Liver (tissue), 9 donors: ENCODE results near the gene ACOT7. TPM values are rescaled to one million over a fixed set of nuclear protein-coding genes. Genes with fewer than 3 reads are reported as not detected.
"Not testable (repeated sequence)": the region's sequence is repeated elsewhere in the genome, so short reads cannot be mapped to it uniquely, and the experiment has no call there.

Experiments used
- DNase-seq: peaks from one replicate; pipeline ENCODE4 v3.0.0-alpha.2; 2017; ENCODE audit warnings: low spot score
- H3K27ac ChIP-seq, 2 donors: one replicate each; pipeline ENCODE4 v1.7.0; 2013; ENCODE audit warnings: inconsistent platforms in 2 of 2, low read length in 2 of 2, control low read depth in 1 of 2, low read depth in 1 of 2, mild to moderate bottlenecking in 1 of 2
- H3K27me3 ChIP-seq, 4 donors: one replicate each; pipeline versions ENCODE4 v1.6.1 to v1.7.0; 2013; ENCODE audit warnings: low read length in 3 of 4, inconsistent platforms in 1 of 4, mild to moderate bottlenecking in 1 of 4, moderate library complexity in 1 of 4; ENCODE audit not compliant: control insufficient read depth in 4 of 4, insufficient read depth in 4 of 4
- H3K36me3 ChIP-seq, 4 donors: one replicate each; pipeline versions ENCODE4 v1.6.1 to v1.7.0; 2013; ENCODE audit warnings: low read length in 3 of 4, mild to moderate bottlenecking in 3 of 4, low read depth in 1 of 4, moderate library complexity in 1 of 4; ENCODE audit not compliant: control insufficient read depth in 4 of 4, insufficient read depth in 3 of 4
- H3K4me1 ChIP-seq, 4 donors: one replicate each; pipeline versions ENCODE4 v1.6.1 to v1.7.0; 2013; ENCODE audit warnings: low read length in 3 of 4, mild to moderate bottlenecking in 3 of 4, moderate library complexity in 1 of 4; ENCODE audit not compliant: control insufficient read depth in 4 of 4, insufficient read depth in 4 of 4
- H3K4me3 ChIP-seq, 3 donors: one replicate each; pipeline versions ENCODE4 v1.6.1 to v1.7.0; 2013; ENCODE audit warnings: low read length in 3 of 3, control low read depth in 1 of 3, low read depth in 1 of 3, mild to moderate bottlenecking in 1 of 3
- H3K9ac ChIP-seq, 2 donors: one replicate each; pipeline ENCODE4 v1.7.0; 2013; ENCODE audit warnings: low read length in 2 of 2, mild to moderate bottlenecking in 2 of 2, moderate library complexity in 2 of 2, control low read depth in 1 of 2, low read depth in 1 of 2
- H3K9me3 ChIP-seq, 4 donors: one replicate each; pipeline versions ENCODE4 v1.6.1 to v1.7.0; 2013; ENCODE audit warnings: low read length in 3 of 4; ENCODE audit not compliant: control insufficient read depth in 4 of 4
- EGR1 ChIP-seq, 2 donors: IDR thresholded peaks; 2 replicates each; pipeline ENCODE4 v1.6.1; 2016 to 2018; ENCODE audit warnings: antibody characterized with exemption in 2 of 2, low read depth in 2 of 2
- FOXA1 ChIP-seq: IDR thresholded peaks from 2 replicates; pipeline ENCODE4 v1.6.1; 2016; ENCODE audit warnings: antibody characterized with exemption
- GABPA ChIP-seq, 2 donors: IDR thresholded peaks in 1 of 2; conservative IDR thresholded peaks in 1 of 2; 2 replicates each; pipeline ENCODE4 v1.6.1; 2016; ENCODE audit warnings: antibody characterized with exemption in 2 of 2, mild to moderate bottlenecking in 1 of 2, moderate library complexity in 1 of 2
- HNF4G ChIP-seq: IDR thresholded peaks from 2 replicates; pipeline ENCODE4 v1.6.1; 2016; ENCODE audit warnings: antibody characterized with exemption
- RAD21 ChIP-seq, 2 donors: IDR thresholded peaks; 2 replicates each; pipeline ENCODE4 v1.6.1; 2016; ENCODE audit warnings: antibody characterized with exemption in 2 of 2, mild to moderate bottlenecking in 2 of 2
- RXRA ChIP-seq, 2 donors: IDR thresholded peaks; 2 replicates each; pipeline ENCODE4 v1.6.1; 2017 to 2018; ENCODE audit warnings: antibody characterized with exemption in 2 of 2, mild to moderate bottlenecking in 1 of 2
- SP1 ChIP-seq: IDR thresholded peaks from 2 replicates; pipeline ENCODE4 v1.6.1; 2018; ENCODE audit warnings: antibody characterized with exemption, mild to moderate bottlenecking
- WGBS: extraction: QIAGEN DNeasy Blood & Tissue Kit; methylation state at CpG from one replicate; pipeline ENCODE4 v1.1.7; 2013; 5-methylcytosine and 5-hydroxymethylcytosine counted together
- polyA plus RNA-seq, 2 donors: library from polyadenylated mRNA; stranded (reverse) in 1 of 2; unstranded in 1 of 2; fragments of 200-250 nt in 1 of 2; fragments of >200 nt in 1 of 2; fragmentation: Nextera tagmentation in 1 of 2; extraction: Ambion mirVana in 1 of 2; gene quantifications; one replicate each; pipeline versions ENCODE4 v1.2.1 to v1.2.3, GENCODE V29; 2013 to 2015
- total RNA-seq, 2 donors: library from RNA; depleted of rRNA; stranded (reverse); fragments of >200 nt; gene quantifications; one replicate each; pipeline ENCODE4 v1.2.3, GENCODE V29; 2014
- TF ChIP-seq, protein P1 (sequence below): IDR thresholded peaks from 2 replicates; pipeline ENCODE4 v1.6.1; 2016; ENCODE audit warnings: antibody characterized with exemption
- TF ChIP-seq, protein P2 (sequence below): fragments of 150-350 bp; IDR thresholded peaks from 2 replicates; pipeline ENCODE4 v1.5.1; 2017; ENCODE audit warnings: improper control_type of control experiment, low read depth, low read length; ENCODE audit not compliant: missing input control
- donor health status: healthy.
- donor health status: healthy.
- donor health status: healthy.
- donor health status: healthy.
- donor health status: healthy.

Gene ACOT7
- total and polyA plus RNA-seq, 4 donors, result 8.7 to 14.4 (median 10.4) TPM

DNA sequence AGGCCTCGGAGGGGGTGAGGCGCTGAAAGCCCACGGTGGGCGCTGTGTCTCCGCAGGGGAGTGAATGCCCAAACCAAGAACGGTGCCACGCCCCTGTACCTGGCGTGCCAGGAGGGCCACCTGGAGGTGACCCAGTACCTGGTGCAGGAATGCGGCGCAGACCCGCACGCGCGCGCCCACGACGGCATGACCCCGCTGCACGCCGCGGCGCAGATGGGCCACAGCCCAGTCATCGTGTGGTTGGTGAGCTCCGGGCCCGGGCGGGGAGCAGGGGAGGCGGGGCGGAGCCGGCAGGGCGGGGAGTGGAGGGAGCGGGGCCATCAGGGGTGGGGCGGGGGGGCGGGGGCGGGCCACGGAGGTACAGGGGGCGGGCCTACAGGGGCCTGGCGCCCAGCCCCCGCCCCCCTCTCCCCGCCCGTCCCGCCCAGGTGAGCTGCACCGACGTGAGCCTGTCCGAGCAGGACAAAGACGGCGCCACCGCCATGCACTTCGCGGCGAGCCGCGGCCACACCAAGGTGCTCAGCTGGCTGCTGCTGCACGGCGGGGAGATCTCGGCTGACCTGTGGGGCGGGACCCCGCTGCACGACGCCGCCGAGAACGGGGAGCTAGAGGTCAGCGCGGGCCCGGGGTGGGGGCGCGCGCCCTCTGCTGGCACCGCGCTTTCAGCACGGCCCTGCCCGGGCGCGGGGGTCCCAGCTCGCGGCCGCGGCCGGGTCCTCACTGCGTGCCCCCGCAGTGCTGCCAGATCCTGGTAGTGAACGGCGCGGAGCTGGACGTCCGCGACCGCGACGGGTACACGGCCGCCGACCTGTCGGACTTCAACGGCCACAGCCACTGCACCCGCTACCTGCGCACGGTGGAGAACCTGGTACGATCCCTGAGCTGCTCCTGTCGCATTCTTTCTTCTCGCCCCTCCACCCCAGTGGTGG lies 46.9 kb upstream of the ACOT7 start:
- Histone ChIP-seq H3K36me3 (no peaks in the 10 kb centered on the region), H3K9ac (no peak overlapping the region), H3K27ac (no peak overlapping the region), H3K9me3 (no peaks in the 10 kb centered on the region), H3K27me3 (no peaks in the 10 kb centered on the region), H3K4me1 (peaks cover 6 to 23% (median 17%) of the 10 kb centered on the region in 4 donors), H3K4me3 (no peak overlapping the region)
- 10% methylated on average over 101 of the region's 101 CpGs for WGBS
- TF ChIP-seq RXRA (IDR thresholded peaks at IDR 0.05) (no peak), FOXA1 (no peak), EGR1 (IDR thresholded peaks at IDR 0.05; ENCODE audit: low read depth in 2 of 2) (no peak), HNF4G (no peak), SP1 (no peak)
- TF ChIP-seq, protein P1, sequence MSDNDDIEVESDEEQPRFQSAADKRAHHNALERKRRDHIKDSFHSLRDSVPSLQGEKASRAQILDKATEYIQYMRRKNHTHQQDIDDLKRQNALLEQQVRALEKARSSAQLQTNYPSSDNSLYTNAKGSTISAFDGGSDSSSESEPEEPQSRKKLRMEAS, result no peak
- peak; percentile 79 for DNase-seq

DNA sequence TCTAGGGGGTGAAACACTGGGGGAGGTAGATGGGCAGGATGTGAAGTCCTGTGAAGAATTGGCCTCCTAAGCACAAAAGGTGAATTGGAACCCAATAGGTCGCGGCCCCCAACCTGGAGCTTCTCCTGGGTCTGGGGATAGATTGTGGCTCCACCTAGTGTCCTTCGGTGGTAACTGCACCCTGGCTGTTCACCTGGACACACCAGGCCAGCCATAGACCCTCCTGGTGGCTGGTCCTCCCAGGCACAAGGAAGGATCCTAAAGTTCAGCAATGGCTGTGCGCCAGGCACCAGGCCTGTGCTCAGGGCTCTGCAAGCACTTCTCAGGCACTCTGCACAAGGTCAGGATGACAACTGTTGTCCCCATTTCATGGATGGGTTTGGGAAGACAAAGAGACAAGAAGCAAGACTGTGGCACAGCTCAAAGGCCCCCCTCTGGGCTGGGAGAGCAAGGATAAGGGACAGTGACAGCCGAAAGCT lies 44.5 kb upstream of the ACOT7 start:
- Histone ChIP-seq H3K4me1 (peaks cover 0 to 9% (median 6%) of the 10 kb centered on the region in 4 donors), H3K9ac (no peak overlapping the region), H3K4me3 (no peak overlapping the region), H3K27me3 (no peaks in the 10 kb centered on the region), H3K36me3 (no peaks in the 10 kb centered on the region), H3K27ac (no peak overlapping the region), H3K9me3 (no peaks in the 10 kb centered on the region)
- TF ChIP-seq RAD21 (IDR thresholded peaks at IDR 0.05), result peak; percentile 68 to 81
- TF ChIP-seq SP1, result no peak
- TF ChIP-seq GABPA (IDR thresholded peaks at IDR 0.05 in 1 of 2, conservative IDR thresholded peaks at IDR 0.05 in 1 of 2), result no peak
- TF ChIP-seq, protein P2, sequence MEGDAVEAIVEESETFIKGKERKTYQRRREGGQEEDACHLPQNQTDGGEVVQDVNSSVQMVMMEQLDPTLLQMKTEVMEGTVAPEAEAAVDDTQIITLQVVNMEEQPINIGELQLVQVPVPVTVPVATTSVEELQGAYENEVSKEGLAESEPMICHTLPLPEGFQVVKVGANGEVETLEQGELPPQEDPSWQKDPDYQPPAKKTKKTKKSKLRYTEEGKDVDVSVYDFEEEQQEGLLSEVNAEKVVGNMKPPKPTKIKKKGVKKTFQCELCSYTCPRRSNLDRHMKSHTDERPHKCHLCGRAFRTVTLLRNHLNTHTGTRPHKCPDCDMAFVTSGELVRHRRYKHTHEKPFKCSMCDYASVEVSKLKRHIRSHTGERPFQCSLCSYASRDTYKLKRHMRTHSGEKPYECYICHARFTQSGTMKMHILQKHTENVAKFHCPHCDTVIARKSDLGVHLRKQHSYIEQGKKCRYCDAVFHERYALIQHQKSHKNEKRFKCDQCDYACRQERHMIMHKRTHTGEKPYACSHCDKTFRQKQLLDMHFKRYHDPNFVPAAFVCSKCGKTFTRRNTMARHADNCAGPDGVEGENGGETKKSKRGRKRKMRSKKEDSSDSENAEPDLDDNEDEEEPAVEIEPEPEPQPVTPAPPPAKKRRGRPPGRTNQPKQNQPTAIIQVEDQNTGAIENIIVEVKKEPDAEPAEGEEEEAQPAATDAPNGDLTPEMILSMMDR, result peak; percentile 86
- 5% methylated on average over 5 of the region's 5 CpGs for WGBS
- DNase-seq, result peak; percentile 77

DNA sequence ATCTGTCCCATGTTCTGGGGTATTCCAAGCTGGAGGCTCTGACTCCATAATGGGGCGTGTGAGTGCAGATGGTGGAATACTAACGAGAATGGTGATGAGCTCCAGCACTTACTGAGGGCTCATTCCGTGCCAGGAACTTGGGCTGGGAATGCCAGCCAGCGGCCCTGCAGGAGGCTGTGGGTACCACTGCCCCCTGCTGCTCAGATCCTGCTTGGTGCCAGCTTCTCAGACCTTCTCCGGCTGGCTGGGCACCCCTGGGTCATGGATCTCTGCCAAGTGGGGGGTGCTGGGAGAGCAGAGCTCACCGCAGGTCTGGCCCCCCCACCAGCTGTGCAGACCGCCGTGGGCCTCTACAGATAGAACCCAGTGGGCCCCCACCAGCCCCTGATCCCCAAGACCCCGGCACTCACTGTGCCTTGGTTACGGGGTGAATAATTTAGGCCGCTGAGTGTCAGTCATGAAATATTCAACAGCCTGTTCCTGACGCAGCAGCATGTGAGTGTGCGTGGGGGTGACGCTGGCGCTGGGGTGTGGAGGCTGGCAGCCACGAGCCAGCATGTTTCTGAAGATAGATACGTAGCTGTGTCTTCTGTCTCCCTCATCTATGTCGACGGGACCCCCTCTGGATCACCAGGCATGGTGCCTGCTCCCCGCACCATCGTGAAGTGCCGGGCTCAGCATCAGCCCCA lies 43.6 kb upstream of the ACOT7 start:
- H3K27ac ChIP-seq, DNase-seq, H3K4me1 ChIP-seq, H3K36me3 ChIP-seq, H3K27me3 ChIP-seq, H3K9me3 ChIP-seq, H3K4me3 ChIP-seq, H3K9ac ChIP-seq: not testable (repeated sequence)
- WGBS, result 60% methylated on average over 22 of the region's 22 CpGs

DNA sequence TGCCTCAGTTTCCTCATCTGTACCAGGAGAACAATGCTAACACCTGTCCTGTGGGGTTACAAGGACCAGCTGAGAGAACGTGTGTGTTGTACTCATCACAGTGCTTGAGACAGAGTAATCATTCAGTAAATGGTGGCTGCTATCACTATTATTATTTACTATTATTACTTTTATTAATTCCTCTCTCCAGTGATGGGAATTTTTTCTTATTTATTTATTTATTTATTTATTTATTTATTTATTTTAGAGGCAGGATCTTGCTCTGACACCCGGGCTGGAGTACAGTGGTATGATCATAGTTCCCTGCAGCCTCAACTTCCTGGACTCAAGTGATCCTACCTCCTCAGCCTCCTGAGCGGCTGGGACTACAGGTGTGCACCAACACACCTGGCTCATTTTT lies 42.7 kb upstream of the ACOT7 start:
- H3K9me3 ChIP-seq, H3K4me3 ChIP-seq, DNase-seq, H3K27ac ChIP-seq, H3K36me3 ChIP-seq, H3K9ac ChIP-seq, H3K4me1 ChIP-seq, H3K27me3 ChIP-seq: not testable (repeated sequence)
- WGBS, result 76% methylated on average over 3 of the region's 3 CpGs
